ENCODE results near the gene SSTR4. TPM values are rescaled to one million over a fixed set of nuclear protein-coding genes. Genes with fewer than 3 reads are reported as not detected.

The SSTR4 gene
- total and polyA plus RNA-seq, 2 of the 13 experiments (the other 11 are each of a cell fraction or from before 2014, with no cell fraction given): not detected

- DNase-seq (ENCODE audit: low spot score) (no peak), FAIRE-seq (no peak), ATAC-seq (no peak)
- Histone ChIP-seq H4K20me1 (ENCODE audit: insufficient read depth, low read length) (no peaks in the 10 kb centered on the region), H3K4me3 (replicated peaks in 1 of 3; ENCODE audit: insufficient read depth in 1 of 3, low read depth in 2 of 3, low read length in 3 of 3) (no peak overlapping the region), H3K79me2 (ENCODE audit: insufficient read depth, low read length) (no peaks in the 10 kb centered on the region), H3K4me2 (ENCODE audit: low read depth, low read length) (no peak overlapping the region), H3K36me3 (replicated peaks in 1 of 2; ENCODE audit: control insufficient read depth in 1 of 2, insufficient read depth in 2 of 2, low read length in 2 of 2) (no peaks in the 10 kb centered on the region), H3K9me3 (ENCODE audit: low read length) (no peaks in the 10 kb centered on the region), H2AFZ (ENCODE audit: low read length) (no peak overlapping the region), H3K4me1 (ENCODE audit: insufficient read depth, low read length) (no peaks in the 10 kb centered on the region), H3K27me3 (ENCODE audit: control insufficient read depth in 1 of 2, insufficient read depth in 2 of 2, low read length in 2 of 2) (0 out of 5 replicates have a peak, but pooled peaks cover 0 to 6% of the 10 kb centered on the region in 2 experiments), H3K27ac (ENCODE audit: extremely low read length, insufficient read depth, low read length) (no peak overlapping the region), H3K9ac (ENCODE audit: insufficient read depth, low read depth, low read length) (no peak overlapping the region)
- intact Hi-C loops (cut with micrococcal nuclease; ENCODE audit: unreplicated experiment): no loop called here
- in situ Hi-C loops (cut with HindIII; ENCODE audit: extremely low pct_ligation_motif_present, low pct_unique_long_range_greater_than_20kb): no loop called here
- ChIA-PET POLR2A (no interaction called here), CTCF (ENCODE audit: low intra/inter-chr PET ratio, low total read pairs) (no interaction called here)
- TF ChIP-seq NFE2L2 (IDR thresholded peaks at IDR 0.05; ENCODE audit: low read length) (peak; percentile 94), MAFK (conservative IDR thresholded peaks at IDR 0.05 in 1 of 2, IDR thresholded peaks at IDR 0.05 in 1 of 2; ENCODE audit: low read length in 2 of 2) (peak; percentile 88 to 93), MAFF (IDR thresholded peaks at IDR 0.05; ENCODE audit: low read depth, low read length) (peak; percentile 91), ZNF558 (CRISPR knock-in tag; IDR thresholded peaks at IDR 0.05; ENCODE audit: borderline replicate concordance) (no peak)
- WGBS (ENCODE audit: low lambda C conversion rate): 2% methylated on average over 5 of the region's 5 CpGs
- BruUV-seq (replicated peaks): no TSS peak
Measured at GRCh38 chr20:23013429-23013828, 21.7 kb upstream of the SSTR4 start.

DNA sequence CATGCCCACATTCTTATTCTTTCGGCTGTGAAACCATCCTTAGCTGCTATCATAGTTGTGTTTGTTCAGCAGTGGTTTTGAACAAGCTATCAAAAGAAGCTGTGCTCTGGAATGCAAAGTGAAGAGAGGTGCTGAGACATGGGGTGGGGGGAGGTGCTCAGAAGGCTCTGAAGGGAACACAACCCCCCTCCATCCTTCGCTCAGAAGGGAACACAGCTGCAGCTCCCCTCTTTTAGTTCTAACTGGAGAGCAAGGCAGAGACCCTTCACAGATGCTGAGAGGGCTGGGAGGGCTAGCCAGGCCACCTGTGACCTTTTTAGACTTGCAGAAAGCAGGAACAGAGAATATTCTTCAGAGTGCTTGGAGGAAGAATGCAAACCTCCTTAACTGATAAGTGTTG lies 17.6 kb upstream of the SSTR4 start:
- in situ Hi-C loops (cut with HindIII; ENCODE audit: extremely low pct_ligation_motif_present, low pct_unique_long_range_greater_than_20kb) (no loop called here), intact Hi-C loops (cut with micrococcal nuclease; ENCODE audit: unreplicated experiment) (no loop called here)
- FAIRE-seq (no peak), ATAC-seq (no peak), DNase-seq (ENCODE audit: low spot score) (no peak)
- Histone ChIP-seq H4K20me1 (ENCODE audit: insufficient read depth, low read length) (no peaks in the 10 kb centered on the region), H3K4me2 (ENCODE audit: low read depth, low read length) (no peak overlapping the region), H2AFZ (ENCODE audit: low read length) (no peak overlapping the region), H3K27me3 (ENCODE audit: control insufficient read depth in 1 of 2, insufficient read depth in 2 of 2, low read length in 2 of 2) (0 out of 5 replicates have a peak, but pooled peaks cover 0 to 1% of the 10 kb centered on the region in 2 experiments), H3K4me3 (replicated peaks in 1 of 3; ENCODE audit: insufficient read depth in 1 of 3, low read depth in 2 of 3, low read length in 3 of 3) (no peak overlapping the region), H3K36me3 (replicated peaks in 1 of 2; ENCODE audit: control insufficient read depth in 1 of 2, insufficient read depth in 2 of 2, low read length in 2 of 2) (no peaks in the 10 kb centered on the region), H3K27ac (ENCODE audit: extremely low read length, insufficient read depth, low read length) (no peak overlapping the region), H3K79me2 (ENCODE audit: insufficient read depth, low read length) (no peaks in the 10 kb centered on the region), H3K9ac (ENCODE audit: insufficient read depth, low read depth, low read length) (no peak overlapping the region), H3K9me3 (ENCODE audit: low read length) (no peaks in the 10 kb centered on the region), H3K4me1 (ENCODE audit: insufficient read depth, low read length) (no peaks in the 10 kb centered on the region)
- CTCF ChIA-PET (ENCODE audit: low intra/inter-chr PET ratio, low total read pairs): no interaction called here
- WGBS (ENCODE audit: low lambda C conversion rate): 14% methylated on average over 2 of the region's 2 CpGs
- no TSS peak for BruUV-seq (replicated peaks)
- POLR2A ChIA-PET: no interaction called here
- no peak for TF ChIP-seq ZNF549 (CRISPR knock-in tag; IDR thresholded peaks at IDR 0.05)
- TF ChIP-seq, protein P1, sequence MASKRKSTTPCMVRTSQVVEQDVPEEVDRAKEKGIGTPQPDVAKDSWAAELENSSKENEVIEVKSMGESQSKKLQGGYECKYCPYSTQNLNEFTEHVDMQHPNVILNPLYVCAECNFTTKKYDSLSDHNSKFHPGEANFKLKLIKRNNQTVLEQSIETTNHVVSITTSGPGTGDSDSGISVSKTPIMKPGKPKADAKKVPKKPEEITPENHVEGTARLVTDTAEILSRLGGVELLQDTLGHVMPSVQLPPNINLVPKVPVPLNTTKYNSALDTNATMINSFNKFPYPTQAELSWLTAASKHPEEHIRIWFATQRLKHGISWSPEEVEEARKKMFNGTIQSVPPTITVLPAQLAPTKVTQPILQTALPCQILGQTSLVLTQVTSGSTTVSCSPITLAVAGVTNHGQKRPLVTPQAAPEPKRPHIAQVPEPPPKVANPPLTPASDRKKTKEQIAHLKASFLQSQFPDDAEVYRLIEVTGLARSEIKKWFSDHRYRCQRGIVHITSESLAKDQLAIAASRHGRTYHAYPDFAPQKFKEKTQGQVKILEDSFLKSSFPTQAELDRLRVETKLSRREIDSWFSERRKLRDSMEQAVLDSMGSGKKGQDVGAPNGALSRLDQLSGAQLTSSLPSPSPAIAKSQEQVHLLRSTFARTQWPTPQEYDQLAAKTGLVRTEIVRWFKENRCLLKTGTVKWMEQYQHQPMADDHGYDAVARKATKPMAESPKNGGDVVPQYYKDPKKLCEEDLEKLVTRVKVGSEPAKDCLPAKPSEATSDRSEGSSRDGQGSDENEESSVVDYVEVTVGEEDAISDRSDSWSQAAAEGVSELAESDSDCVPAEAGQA (IDR thresholded peaks at IDR 0.05; ENCODE audit: low read depth): no peak
- TF ChIP-seq, protein P1 (CRISPR knock-in tag; IDR thresholded peaks at IDR 0.05; ENCODE audit: borderline replicate concordance): no peak
- TF ChIP-seq, protein P2, sequence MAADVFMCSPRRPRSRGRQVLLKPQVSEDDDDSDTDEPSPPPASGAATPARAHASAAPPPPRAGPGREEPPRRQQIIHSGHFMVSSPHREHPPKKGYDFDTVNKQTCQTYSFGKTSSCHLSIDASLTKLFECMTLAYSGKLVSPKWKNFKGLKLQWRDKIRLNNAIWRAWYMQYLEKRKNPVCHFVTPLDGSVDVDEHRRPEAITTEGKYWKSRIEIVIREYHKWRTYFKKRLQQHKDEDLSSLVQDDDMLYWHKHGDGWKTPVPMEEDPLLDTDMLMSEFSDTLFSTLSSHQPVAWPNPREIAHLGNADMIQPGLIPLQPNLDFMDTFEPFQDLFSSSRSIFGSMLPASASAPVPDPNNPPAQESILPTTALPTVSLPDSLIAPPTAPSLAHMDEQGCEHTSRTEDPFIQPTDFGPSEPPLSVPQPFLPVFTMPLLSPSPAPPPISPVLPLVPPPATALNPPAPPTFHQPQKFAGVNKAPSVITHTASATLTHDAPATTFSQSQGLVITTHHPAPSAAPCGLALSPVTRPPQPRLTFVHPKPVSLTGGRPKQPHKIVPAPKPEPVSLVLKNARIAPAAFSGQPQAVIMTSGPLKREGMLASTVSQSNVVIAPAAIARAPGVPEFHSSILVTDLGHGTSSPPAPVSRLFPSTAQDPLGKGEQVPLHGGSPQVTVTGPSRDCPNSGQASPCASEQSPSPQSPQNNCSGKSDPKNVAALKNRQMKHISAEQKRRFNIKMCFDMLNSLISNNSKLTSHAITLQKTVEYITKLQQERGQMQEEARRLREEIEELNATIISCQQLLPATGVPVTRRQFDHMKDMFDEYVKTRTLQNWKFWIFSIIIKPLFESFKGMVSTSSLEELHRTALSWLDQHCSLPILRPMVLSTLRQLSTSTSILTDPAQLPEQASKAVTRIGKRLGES (CRISPR knock-in tag; IDR thresholded peaks at IDR 0.05; ENCODE audit: borderline replicate concordance): no peak
- TF ChIP-seq ZC3H4 (CRISPR knock-in tag; IDR thresholded peaks at IDR 0.05; ENCODE audit: borderline replicate concordance): no peak
- TF ChIP-seq MYC (CRISPR knock-in tag; IDR thresholded peaks at IDR 0.05; ENCODE audit: borderline replicate concordance): no peak
- no peak for TF ChIP-seq PAF1 (CRISPR knock-in tag; IDR thresholded peaks at IDR 0.05)

Measured in HepG2 (cell line).